NCI-H446 (cell line): ENCODE results near the gene UBE2C.

Experiments
- DNase-seq, 2 experiments: peaks; one replicate each; lab custom pipeline; 2025; lab: John Stamatoyannopoulos, UW

The UBE2C gene

GRCh38 chr20:45833030-45833882, 20.8 kb downstream of the UBE2C start, which contains the start of gene SNX21:
Gene SNX21 (plus strand): TSS chr20:45833799. CDS start chr20:45833920, 121 bp downstream.
- DNase-seq = peak; percentile 39 to 85

GRCh38 chr20:45833883-45834796, 21.7 kb downstream of the UBE2C start:
- peak in 1 of 2 experiments; percentile 63 for DNase-seq

GRCh38 chr20:45834797-45835161, 22.3 kb downstream of the UBE2C start:
- DNase-seq = no peak

- DNase-seq = no peak
Measured at GRCh38 chr20:45835329-45835765, 22.9 kb downstream of the UBE2C start.

GRCh38 chr20:45835825-45836224, 23.4 kb downstream of the UBE2C start:
- DNase-seq = no peak

GRCh38 chr20:45836841-45837240, 24.4 kb downstream of the UBE2C start:
- no peak for DNase-seq

GRCh38 chr20:45840700-45841198, 28.3 kb downstream of the UBE2C start:
- DNase-seq = no peak

GRCh38 chr20:45841407-45842129, 29.1 kb downstream of the UBE2C start:
- no peak for DNase-seq

GRCh38 chr20:45842169-45842812, 29.8 kb downstream of the UBE2C start:
- no peak for DNase-seq

GRCh38 chr20:45843506-45843905, 31.1 kb downstream of the UBE2C start:
- no peak for DNase-seq

GRCh38 chr20:45845452-45845851, 33.0 kb downstream of the UBE2C start:
- no peak for DNase-seq

- DNase-seq = no peak
Measured at GRCh38 chr20:45848421-45848820, 36.0 kb downstream of the UBE2C start.

GRCh38 chr20:45848969-45849582, 36.6 kb downstream of the UBE2C start:
- no peak for DNase-seq

GRCh38 chr20:45850238-45850637, 37.8 kb downstream of the UBE2C start:
- no peak for DNase-seq

- no peak for DNase-seq
Measured at GRCh38 chr20:45850926-45851325, 38.5 kb downstream of the UBE2C start.

- no peak for DNase-seq
Measured at GRCh38 chr20:45851501-45851900, 39.1 kb downstream of the UBE2C start.

GRCh38 chr20:45852326-45852725, 39.9 kb downstream of the UBE2C start:
- DNase-seq = no peak

- no peak for DNase-seq
Measured at GRCh38 chr20:45853484-45853883, 41.0 kb downstream of the UBE2C start.

GRCh38 chr20:45857114-45857881, 44.9 kb downstream of the UBE2C start, which contains the start of the genes ACOT8 and ZSWIM3:
Gene ACOT8 (minus strand): TSS chr20:45857392. CDS start chr20:45857315, 77 bp downstream.
Gene ZSWIM3 (plus strand): TSS chr20:45857614. CDS start chr20:45857826, 212 bp downstream.
- peak; percentile 100 for DNase-seq

- DNase-seq = peak; percentile 29 to 56
Measured at GRCh38 chr20:45857882-45858216, 45.4 kb downstream of the UBE2C start.
